ENCODE results near the gene FSTL4. TPM values are rescaled to one million over a fixed set of nuclear protein-coding genes. Genes with fewer than 3 reads are reported as not detected.

The FSTL4 gene
- total RNA-seq, 2 donors from 2014 or later = 4.4 to 5.5 TPM

GRCh38 chr5:133530270-133530669, 82.1 kb downstream of the FSTL4 start:
- Histone ChIP-seq H3K27me3 (ENCODE audit: control insufficient read depth, insufficient read depth, low read length, poor library complexity, severe bottlenecking) (peaks cover 11% of the 10 kb centered on the region), H3K9me3 (ENCODE audit: control insufficient read depth, low read length) (no peaks in the 10 kb centered on the region), H3K27ac (ENCODE audit: low read depth, low read length) (no peak overlapping the region), H3K9ac (ENCODE audit: extremely low read depth, low read length, poor library complexity, severe bottlenecking) (no peak overlapping the region), H3K36me3 (ENCODE audit: control insufficient read depth, insufficient read depth, low read length) (no peaks in the 10 kb centered on the region), H3K4me3 (ENCODE audit: low read length) (peak overlapping the region; percentile 41), H3K4me1 (ENCODE audit: control insufficient read depth, insufficient read depth, low read length) (peaks cover 23% of the 10 kb centered on the region)
- H3K9me3 Mint-ChIP-seq = no peaks in the 10 kb centered on the region
- no peak for TF ChIP-seq CTCF (conservative IDR thresholded peaks at IDR 0.05)
- peak overlapping the region; percentile 55 for H3K27ac Mint-ChIP-seq
- no peak overlapping the region for H3K4me3 Mint-ChIP-seq
- H3K36me3 Mint-ChIP-seq (ENCODE audit: low read depth) = no peaks in the 10 kb centered on the region
- peaks cover 33% of the 10 kb centered on the region for H3K27me3 Mint-ChIP-seq (ENCODE audit: insufficient read depth)
- H3K4me1 Mint-ChIP-seq = peaks cover 33% of the 10 kb centered on the region
- 75 to 90% methylated on average over 6 of the region's 6 CpGs for WGBS, 2 experiments (ENCODE audit: insufficient coverage in 1 of 2, insufficient read length in 1 of 2)
- peak; percentile 68 for DNase-seq

GRCh38 chr5:133528841-133529240, 83.5 kb downstream of the FSTL4 start:
- Mint-ChIP-seq H3K27me3 (ENCODE audit: insufficient read depth) (peaks cover 47% of the 10 kb centered on the region), H3K27ac (no peak overlapping the region), H3K9me3 (no peaks in the 10 kb centered on the region), H3K4me3 (no peak overlapping the region), H3K4me1 (peaks cover 45% of the 10 kb centered on the region), H3K36me3 (ENCODE audit: low read depth) (no peaks in the 10 kb centered on the region)
- no peak overlapping the region for H3K27ac ChIP-seq (ENCODE audit: low read depth, low read length)
- TF ChIP-seq CTCF (conservative IDR thresholded peaks at IDR 0.05) = no peak
- peaks cover 23% of the 10 kb centered on the region for H3K4me1 ChIP-seq (ENCODE audit: control insufficient read depth, insufficient read depth, low read length)
- H3K9me3 ChIP-seq (ENCODE audit: control insufficient read depth, low read length) = no peaks in the 10 kb centered on the region
- H3K4me3 ChIP-seq (ENCODE audit: low read length) = no peak overlapping the region
- no peaks in the 10 kb centered on the region for H3K36me3 ChIP-seq (ENCODE audit: control insufficient read depth, insufficient read depth, low read length)
- no peak for DNase-seq
- no peak overlapping the region for H3K9ac ChIP-seq (ENCODE audit: extremely low read depth, low read length, poor library complexity, severe bottlenecking)
- 77% methylated on average over 4 of the region's 4 CpGs for WGBS, 2 experiments (ENCODE audit: insufficient coverage in 1 of 2, insufficient read length in 1 of 2)
- H3K27me3 ChIP-seq (ENCODE audit: control insufficient read depth, insufficient read depth, low read length, poor library complexity, severe bottlenecking) = peaks cover 11% of the 10 kb centered on the region

GRCh38 chr5:133527311-133527710, 85.0 kb downstream of the FSTL4 start:
- H3K27ac Mint-ChIP-seq = no peak overlapping the region
- no peak for DNase-seq
- no peak for TF ChIP-seq CTCF (conservative IDR thresholded peaks at IDR 0.05)

More at GRCh38 chr5:133527311-133527710, 85.0 kb downstream of the FSTL4 start:
- Mint-ChIP-seq H3K4me1 (peaks cover 52% of the 10 kb centered on the region), H3K27me3 (ENCODE audit: insufficient read depth) (peaks cover 50% of the 10 kb centered on the region), H3K9me3 (no peaks in the 10 kb centered on the region), H3K36me3 (ENCODE audit: low read depth) (no peaks in the 10 kb centered on the region), H3K4me3 (no peak overlapping the region)
- H3K36me3 ChIP-seq (ENCODE audit: control insufficient read depth, insufficient read depth, low read length) = no peaks in the 10 kb centered on the region
- H3K4me1 ChIP-seq (ENCODE audit: control insufficient read depth, insufficient read depth, low read length) = peaks cover 23% of the 10 kb centered on the region
- no peaks in the 10 kb centered on the region for H3K9me3 ChIP-seq (ENCODE audit: control insufficient read depth, low read length)
- no peak overlapping the region for H3K27ac ChIP-seq (ENCODE audit: low read depth, low read length)
- H3K4me3 ChIP-seq (ENCODE audit: low read length) = no peak overlapping the region
- WGBS, 2 experiments (ENCODE audit: insufficient coverage in 1 of 2, insufficient read length in 1 of 2) = 91 to 100% methylated on average over 1 to 2 of the region's 2 CpGs
- peaks cover 11% of the 10 kb centered on the region for H3K27me3 ChIP-seq (ENCODE audit: control insufficient read depth, insufficient read depth, low read length, poor library complexity, severe bottlenecking)
- no peak overlapping the region for H3K9ac ChIP-seq (ENCODE audit: extremely low read depth, low read length, poor library complexity, severe bottlenecking)
